ENCODE measurements around the gene INPP1.

- TF ChIP-seq CTCF (IDR thresholded peaks at IDR 0.05; ENCODE audit: low read length) (no peak), EZH2 (IDR thresholded peaks at IDR 0.05; ENCODE audit: borderline replicate concordance, low read length) (no peak)
Measured at GRCh38 chr2:190323406-190323805, 20.0 kb upstream of the INPP1 start.

Measured in OCI-LY1 (cell line).